GM21515 (cell line): Measurements from ENCODE around the gene MPC2.
"Not testable (repeated sequence)": the region's sequence is repeated elsewhere in the genome, so short reads cannot be mapped to it uniquely, and the experiment has no call there.

Experiments
- ATAC-seq: cut with Tn5 transposase; IDR thresholded peaks from one replicate; pipeline ENCODE4 v1.9.1; 2021; ENCODE audit not compliant: unreplicated experiment

The MPC2 gene

DNA sequence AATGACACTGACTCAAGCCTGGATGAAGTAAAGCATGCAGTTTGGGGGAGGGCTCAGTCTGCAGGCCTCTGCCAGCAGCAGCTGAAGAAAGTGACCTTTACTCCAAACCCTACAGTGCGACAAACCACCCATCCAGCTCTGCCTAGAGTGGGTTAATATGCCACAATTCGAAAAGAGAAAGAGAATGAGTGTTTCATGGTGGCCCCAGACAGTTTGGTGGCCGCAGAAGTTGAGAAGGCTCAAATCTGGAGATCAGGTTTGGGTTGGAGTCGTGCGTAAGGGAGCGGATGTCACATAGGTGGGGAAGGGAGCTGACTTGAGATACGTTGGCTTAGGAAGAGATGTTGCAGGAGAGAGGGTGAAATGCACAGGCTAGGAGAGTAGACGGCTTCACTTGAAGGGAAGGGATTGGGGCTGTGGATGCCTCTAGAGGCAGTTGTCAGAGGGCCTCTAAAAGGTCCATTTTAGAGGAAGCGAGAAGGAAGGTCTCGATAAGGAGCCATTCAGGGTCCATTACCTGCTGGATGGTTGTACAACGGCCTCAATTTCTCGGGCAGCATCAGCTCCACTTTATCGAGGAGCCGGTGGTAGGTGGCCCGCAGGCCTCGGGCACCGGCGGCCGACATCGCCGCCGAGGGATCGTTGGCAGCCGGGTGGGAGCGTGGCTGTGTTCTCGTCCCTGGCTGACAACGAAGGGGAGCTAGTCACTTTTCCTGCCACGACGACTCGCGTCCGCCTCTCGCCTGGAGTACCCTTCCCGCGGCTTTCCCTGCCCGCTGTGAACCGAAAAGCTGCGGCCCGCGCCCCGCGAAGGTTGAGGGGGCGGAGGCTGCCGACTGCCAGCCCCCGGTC, 1.4 kb downstream of the MPC2 start:
- ATAC-seq, result peak; percentile 9

DNA sequence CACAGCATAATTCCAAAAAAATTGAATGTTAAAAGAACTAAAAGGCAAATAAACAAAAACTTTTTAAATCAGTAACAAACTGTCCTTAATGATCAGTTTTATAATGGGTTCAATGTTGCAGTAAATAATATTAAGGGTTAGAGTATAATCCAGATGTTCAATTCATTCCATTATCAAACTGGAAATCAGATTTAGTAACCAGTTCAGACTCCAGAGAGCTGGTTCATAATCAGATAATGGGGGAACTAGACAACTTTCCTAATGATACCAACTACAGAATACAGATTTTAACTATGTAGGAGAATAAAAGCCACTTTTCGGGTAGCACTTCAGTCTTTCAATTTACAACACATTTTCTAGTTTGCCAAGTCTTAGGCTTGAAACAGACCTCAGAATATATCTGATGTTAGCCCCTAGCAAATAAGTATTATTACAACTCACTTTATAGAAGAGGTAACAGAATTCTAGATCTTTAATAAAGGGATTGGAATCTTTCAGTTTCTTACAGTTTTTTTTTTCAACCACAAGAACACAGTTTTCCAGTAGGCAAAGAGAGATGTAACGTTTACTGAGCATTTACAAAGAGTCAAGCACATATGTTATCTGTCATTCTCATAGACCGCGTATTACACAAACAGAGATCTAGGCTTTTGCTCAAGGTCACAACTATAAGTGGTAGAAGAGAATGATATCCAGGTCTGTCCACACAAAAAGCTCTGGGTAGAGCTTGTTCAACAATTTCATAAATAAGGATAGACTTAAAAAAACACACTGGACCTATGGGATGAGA, 2.3 kb downstream of the MPC2 start:
- no peak for ATAC-seq

DNA sequence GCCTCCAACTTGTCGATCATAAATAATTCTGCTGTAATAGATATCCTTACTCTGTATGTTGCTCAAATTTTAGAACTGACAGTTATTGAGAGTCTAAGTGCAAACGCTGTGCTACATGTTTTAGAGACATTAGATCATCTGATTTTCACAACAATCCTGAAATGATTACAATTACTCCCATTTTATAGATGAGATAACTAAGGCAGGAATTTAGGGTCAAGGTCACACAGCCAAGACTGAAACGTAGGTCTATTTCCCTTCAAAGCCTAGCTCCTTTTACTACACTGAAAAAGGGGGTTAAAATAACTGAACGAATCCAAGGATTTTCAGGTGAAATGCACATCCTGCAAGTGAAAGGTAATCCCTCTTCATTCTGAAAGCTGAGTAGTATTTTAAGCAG, 3.1 kb downstream of the MPC2 start:
- ATAC-seq, result no peak

DNA sequence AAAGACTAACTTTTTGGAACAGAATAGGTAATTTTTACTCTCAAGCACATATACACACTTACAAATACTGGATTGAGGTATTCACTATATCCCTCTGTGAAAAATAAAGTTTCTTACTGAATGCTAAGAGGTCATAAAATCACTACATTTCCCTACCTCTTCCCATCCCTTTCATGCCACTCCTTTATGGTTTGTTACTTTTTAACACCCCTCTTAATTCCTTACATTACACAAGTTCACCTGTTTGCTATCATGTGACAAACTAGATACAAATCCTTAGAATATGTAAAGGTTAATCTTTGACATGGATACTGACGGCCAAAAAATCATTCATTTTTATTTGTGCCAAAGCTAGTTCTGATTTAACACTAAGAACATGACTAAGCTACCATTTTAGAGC, 7.1 kb downstream of the MPC2 start:
- ATAC-seq, result no peak

DNA sequence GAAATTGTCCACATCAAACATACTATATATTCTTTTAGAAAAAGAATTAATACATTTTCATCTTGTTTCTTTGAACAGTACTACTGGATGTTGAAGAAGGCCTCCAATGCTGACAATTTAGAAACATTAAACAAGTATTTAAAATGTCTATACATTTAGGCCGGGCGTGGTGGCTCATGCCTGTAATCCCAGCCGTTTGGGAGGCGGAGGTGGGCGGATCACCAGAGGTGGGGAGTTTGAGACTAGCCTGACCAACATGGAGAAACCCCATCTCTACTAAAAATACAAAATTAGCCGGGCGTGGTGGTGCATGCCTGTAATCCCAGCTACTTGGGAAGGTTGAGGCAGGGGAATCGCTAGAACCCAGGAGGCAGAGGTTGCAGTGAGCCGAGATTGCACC, 8.0 kb downstream of the MPC2 start:
- not testable (repeated sequence) for ATAC-seq

DNA sequence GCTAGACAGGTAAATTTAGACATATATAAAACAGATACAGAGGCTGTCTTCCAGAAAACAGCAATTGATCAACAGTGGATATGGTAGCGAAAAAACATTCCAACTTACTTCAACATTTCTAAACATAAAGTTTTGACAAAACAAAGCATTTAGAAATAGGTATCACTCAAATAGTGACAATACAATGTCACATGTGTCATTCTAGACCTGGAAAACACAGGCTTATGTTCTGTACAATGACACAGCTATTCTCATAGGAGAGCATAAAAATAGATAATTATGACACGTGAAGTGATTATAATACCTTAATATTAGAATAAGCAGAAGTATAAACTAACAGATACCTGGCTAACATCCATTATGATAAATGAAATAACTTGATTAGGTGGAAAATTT, 8.4 kb downstream of the MPC2 start:
- ATAC-seq, result no peak

DNA sequence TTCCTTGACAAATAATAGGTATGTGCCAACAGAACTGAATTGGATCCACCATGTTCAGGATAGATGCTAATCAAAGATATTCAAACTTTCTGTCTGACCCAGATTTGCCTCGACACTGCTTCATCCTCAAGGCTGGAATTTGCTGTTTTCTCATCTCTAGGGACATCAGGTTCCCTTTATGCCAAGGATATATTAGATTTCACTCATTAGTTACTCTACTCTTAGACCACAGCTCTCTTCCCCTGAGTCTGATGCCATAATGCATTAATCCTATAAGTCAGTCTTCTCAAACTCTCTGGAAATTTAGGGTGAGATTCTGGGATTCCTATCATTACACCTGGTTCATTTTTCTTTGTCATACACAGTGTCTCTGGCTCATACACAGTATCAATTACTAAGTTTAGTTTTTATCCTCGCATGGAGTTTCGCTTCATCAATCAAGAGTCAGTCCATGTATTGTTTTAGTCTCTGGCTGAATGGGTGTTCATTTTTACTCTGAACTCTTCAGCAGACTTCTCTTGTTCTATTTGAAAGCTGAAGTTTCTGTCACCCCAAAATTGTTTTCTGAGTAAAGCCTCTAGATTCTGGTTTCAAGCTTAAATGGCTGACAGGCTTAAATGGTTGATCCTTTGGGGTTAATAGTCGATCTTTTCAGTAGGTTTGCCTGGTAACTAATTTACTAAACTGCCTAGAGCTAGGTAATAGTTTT, 9.7 kb downstream of the MPC2 start:
- peak; percentile 41 for ATAC-seq

DNA sequence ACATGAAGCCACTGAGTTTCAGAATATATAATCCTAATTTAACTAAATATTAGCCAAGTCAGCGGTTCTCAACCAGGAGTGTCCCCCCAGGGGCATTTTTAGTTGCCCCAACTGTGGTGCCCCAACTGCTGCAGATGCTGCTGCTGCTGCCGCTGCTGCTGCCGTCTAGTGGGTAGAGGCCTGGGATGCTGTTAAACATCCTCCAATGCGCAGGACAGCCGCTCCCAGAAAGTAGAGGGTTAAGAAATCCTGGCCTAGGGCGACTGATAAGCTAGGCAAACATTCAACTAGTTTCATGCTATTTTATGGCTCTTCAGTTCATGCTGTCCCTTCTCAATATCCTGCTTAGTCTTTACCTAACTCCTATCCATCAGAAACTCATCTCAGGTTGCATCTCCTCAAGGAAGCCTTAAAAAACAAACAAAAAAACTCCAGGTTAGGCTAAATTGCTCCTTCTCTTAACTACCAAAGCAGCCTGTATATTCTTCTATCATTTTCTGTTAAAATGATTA, 10.3 kb downstream of the MPC2 start:
- ATAC-seq, result no peak

DNA sequence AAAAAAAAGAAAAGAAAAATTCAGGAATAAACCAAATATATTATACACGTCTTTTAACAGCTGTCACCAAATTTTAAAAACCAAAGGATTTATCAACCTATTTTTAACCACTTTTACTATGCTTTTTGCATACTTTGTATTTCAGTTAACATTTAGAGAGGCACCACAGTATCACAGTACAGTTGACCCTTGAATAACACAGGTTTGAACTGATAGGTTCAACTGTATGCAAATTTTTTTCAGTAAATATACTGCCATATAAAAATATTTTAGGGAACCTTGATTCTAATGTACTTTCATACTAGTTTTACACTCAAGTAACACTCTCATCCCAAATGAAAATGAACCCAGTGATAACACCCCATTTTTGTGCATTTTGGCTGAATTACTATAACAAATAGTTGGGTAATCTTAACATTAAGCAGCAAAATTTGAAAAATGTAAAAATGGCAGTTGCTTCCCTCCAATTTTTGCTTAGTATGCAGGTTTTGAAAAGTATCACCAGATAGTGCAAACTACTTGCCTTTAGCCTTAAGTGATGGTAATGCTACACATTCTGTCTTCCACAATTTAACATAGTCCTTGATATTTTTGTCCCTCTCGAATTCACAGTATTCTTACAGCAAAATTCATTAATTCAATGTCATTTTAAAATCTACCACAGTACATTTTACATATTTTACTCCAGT, 12.2 kb downstream of the MPC2 start:
- no peak for ATAC-seq

DNA sequence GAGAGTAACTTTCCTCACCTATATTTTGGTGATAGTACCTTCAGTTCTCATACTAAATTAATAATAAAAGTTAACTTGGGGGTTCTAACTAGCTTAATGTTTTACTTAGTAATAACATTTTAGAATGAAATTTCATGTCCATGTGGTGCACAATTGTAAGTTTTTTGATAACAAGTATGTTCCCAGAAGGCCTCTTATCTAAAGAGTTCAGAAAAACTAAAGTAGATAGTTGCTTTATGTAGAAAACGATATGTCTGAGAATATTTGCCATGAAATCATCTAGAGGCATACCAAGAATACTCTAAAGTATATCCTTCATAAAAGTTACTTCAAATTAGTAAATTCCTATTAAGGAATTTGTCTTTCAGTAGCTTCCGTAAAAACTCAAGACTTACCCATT, 12.8 kb downstream of the MPC2 start:
- ATAC-seq, result no peak

DNA sequence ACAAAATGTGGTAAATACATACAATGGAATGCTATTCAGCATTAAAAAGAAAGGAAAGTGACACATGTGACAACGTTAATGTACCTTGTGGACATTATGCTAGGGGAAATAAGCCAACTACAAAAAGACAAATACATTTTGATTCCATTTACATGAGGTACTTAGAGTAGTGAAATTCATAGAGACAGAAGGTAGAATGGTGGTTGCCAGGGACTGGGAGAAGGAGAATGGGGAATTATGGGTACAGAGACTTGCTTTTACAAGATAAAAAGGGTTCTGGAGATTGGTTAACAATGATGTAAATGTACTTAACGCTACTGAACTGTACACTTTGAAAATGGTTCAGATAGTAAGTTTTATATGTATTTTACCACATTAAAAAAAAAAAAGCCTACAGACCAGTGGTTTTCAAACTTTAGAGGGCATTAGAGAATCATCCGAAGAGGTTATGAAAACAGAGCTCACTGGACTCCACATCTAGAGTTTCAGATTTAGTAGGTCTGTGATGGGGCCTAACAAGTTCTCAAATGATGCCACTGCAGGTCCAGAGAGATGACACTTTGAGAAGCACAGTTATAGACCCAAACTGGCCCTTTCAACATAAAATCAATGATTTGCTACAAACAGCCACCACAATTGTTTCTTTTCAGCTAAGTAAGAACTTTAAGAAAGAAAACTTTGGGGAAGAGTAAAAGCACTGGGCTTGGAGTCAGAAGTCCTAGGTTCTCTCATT, 13.4 kb downstream of the MPC2 start:
- no peak for ATAC-seq

DNA sequence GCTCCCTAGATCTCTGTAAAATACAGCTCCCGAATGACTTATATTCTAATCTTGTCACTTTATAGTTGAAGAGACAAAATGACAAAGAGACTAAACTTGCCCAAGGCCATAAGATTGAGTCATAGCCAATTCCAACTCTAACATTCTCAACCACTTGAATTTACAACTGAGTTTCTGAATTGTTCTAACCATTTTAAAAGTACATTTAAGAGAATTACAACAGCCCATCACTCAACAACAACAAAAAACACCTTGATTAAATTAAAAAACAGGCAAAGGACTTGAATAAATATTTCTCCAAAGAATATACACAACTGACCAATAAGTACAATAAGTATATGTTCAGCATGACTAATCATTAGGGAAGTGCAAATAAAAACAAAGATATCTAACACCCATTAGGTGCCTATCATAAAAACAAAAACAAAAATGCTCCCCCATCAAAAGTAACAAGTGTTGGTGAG, 14.2 kb downstream of the MPC2 start:
- no peak for ATAC-seq

DNA sequence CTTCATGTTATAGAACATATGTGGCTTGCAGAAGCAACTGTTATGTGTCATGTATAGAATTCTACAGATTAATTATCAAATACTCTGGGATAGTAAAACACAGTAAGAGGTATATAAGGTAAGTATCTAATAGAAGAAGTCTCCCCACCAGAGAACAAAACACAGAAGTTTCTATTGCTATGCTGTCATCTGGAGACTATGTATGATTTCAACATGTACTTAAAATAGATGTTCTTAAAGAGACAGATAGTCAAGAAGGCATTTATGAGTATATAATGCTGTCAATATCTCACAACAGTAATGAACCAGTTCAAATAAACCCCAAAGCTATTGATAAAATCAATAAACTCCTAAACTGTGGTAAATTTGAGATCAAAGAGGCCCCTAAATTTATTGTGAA, 14.8 kb downstream of the MPC2 start:
- ATAC-seq, result no peak

DNA sequence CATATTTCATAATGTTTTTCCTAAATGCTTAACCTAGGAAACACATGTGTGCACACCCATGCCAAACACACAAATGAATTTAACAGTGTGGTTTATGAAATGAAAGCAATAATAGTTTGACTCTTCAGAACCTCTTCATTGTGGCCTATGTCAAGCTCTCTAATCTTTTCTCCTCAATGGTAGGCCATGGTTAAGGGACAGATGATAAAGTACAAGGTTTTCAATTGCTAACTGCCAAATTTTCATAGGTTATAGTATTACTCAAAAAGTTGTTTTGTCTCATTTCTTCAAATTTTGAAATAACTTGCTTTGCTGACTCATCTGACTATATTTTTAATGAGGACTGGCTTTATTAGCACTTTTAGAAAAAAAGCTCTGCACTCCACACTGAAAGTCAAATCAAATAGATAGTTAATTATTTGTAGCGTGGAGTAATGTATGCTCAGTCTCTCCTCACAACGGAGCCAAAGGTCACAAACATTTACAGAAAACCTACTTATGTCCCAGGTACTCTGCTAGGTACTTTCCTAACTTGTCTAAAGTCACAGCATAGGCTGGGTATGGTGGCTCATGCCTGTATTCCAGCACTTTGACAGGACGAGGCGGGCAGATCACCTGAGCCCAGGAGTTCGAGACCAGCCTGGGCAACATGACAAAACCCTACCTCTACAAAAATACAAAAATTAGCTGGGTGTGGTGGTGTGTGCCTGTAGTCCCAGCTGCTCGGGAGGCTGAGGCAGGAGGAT, 19.9 kb downstream of the MPC2 start:
- no peak for ATAC-seq

DNA sequence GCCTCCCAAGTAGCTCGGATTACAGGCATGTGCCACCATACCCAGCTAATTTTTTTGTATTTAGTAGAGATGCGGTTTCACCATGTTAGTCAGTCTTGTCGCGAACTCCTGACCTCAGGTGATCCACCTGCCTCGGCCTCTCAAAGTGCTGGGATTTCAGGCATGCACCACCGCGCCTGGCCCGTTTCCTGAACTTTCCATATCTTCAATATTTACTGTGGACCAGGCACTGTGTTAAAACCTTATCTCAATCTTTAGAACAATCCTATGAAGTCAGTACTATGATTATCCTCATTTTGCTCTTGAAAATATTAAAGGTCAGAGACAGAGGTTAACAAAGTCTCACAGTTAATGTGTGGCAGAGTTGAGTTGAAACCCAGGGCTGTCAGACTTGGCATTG, 21.3 kb downstream of the MPC2 start:
- ATAC-seq, result no peak

DNA sequence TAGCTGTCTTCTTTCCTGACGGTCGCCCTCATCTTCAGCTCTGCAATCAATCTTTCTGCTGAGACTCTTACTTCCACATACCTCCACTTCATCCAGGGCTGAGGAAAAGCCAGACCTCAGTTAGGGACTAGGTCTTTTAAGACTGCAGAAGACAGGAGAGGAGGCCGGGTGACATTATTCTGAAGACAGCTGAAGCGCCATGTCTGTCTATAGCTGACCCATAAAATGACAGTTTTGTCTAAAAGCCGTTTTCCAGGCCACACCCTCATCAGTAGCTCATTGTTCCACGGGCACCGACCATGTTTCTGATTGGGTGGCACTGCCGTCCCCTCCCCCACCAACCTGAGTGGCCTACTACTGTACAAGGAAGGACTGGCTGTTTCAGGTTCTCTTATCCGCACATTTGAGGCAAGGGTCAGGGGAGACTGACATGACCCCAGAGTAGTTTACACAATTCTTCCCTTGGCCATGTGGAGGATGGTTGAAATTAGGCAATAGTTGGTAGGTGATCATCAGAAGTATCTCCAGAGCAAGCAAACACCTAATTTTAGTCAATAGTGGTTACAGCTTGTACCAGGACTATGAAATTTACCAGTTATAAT, 22.9 kb downstream of the MPC2 start, which contains the start of gene ADCY10:
Gene ADCY10, minus strand, starts transcription at position 240 of the 602 bp plus-strand sequence. CDS start 8,994 bp downstream, outside the sequence.
- no peak for ATAC-seq

DNA sequence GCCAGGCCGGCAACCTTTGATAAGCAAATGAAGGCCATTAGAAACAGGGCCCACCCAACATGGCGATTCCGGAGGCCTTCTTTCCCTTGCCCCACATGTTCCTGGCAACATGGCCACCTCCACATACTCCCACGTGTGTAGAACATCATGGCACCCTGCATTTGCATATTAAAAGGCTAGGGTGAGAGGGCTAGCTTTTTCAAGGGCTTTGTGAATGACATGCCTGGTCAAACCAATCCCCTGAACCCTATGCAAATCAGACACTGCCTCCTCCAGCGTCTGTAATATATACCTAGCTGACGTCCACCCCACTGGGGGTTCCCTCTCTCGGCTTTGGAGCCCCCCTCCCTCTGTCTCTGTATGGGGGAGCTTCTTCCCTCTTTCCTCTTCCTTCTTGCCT, 24.6 kb downstream of the MPC2 start:
- no peak for ATAC-seq

DNA sequence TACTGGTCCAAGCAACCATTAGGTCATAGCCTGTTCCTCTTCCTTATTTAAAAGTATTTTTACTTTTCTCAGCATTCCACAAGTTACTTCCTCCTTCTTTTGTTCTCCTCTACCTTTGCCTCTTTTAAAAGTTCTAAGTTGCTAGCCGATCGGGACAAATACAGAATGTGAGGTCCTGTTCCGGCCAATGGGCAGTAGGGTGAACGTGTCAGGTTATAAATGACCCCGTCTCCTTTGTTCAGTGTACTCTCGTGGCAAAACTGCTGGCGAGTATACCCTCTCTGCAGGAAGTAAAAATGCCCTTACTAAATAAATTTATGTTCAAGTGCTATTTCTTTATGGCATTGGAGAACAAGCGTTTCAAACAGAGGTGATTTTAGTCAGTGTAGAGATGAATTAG, 25.5 kb downstream of the MPC2 start:
- ATAC-seq, result no peak

DNA sequence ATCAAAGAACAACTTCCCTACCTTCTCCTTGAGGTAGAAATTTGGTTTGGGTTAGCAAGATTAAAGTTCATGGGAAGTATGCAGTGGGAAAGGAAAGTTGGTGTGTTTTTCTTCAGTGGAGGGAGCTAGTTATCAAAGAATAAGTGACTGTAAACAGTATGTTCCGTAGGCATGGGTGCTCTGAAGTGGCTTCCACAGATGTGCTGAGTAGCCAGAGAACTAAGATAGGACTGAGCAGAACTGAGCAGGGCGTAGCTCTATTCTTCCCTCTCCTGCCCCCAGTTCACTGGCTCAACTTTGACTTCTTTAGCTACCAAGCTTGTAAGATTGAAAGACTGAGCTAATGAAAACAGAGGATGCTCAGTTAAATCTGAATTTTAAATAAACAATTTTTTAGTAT, 26.3 kb downstream of the MPC2 start:
- no peak for ATAC-seq
